ENCODE data around the gene PRKAG2. TPM values are rescaled to one million over a fixed set of nuclear protein-coding genes. Genes with fewer than 3 reads are reported as not detected.
"Not testable (repeated sequence)": the region's sequence is repeated elsewhere in the genome, so short reads cannot be mapped to it uniquely, and the experiment has no call there.

PRKAG2 gene
- total RNA-seq, 1 donor = 13.2 TPM

DNA sequence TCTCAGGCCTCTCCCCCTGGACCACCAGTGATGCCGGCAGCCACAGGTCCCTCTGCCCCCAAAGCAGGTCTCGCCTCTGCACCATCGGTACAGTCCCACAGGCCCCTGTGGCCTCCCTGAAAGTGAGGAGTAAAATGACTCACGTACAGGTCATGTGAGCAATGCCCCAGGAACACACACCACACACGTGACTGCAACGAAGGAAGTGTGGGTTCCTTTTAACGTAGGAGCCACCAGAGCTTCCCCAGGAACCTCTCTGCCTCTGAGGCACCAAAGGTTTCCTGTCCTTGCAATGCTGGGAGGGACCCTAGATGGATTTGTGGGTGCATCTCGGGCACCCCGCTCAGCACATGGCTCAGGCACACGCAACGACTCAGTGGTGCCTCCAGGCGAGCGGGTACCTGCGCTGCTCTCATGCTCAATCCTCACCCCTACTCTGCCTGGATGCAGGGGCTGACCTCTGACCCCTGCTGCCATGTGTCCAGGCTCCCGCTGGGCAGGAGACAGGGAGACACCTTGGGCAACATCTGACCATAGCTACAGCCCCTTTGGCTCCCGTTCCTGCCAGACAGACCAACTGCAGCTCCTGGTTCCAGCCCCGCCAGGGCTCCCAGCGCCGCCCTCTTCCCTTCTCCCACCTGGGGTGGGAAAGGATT, 120.7 kb downstream of the PRKAG2 start:
- DNase-seq (ENCODE audit: low read depth in 2 of 3, low spot score in 2 of 3) = peak; percentile 11 to 69 (median 67)

DNA sequence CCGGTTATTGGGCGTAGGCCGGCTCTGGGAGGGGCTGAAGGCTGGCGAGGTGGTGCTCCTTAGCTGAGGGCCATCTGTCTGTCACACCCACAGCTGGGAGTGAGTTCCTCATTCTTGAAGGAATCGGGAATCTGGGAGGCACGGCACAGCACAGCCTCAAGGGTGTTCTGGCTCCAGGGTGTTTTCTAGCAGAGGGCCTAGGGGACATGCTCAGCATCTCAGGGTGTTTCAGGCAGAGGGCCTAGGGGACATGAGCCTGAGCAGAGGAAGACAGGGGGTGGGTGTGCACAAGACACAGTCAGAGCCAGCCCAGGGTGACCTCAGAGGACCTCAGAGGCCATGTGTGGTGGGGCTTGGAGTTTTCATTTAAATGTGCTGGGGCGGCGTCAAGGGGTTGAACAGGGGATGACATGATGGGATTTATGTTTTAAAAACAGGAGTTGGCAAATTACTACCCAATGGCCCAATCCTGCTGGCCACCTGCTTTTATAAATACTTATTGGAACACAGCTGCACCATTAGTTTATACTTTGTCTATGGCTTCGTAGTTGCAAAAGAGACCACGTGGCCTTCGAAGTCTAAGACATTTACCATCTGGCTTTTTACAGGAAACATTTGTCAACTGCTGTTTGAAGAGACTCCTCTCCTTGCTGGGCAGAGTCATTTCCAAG, 121.6 kb downstream of the PRKAG2 start:
- DNase-seq (ENCODE audit: low read depth in 2 of 3, low spot score in 2 of 3) = peak in 1 of 3 donors; percentile 38

DNA sequence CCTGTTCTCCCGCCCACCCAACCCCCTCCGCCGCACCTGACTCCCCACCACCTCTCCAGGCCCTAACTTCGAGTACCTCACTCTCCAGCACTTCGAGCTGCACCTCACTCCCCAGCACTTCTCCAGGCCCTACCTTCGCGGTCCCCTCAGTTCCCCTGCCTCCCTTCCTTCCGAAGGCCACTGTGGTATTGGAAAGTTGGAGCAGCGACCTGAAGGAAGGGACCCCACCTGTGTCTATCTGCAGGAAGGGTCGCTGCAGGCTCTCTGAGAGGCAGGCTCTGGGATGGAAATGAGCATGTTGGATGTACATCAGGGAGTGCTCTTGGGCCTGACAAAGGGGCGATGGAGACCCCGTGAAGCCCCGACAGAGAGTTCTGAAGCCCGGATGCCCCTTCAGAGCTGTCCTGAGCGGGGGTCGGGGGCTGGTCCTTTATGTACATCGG, 122.2 kb downstream of the PRKAG2 start:
- DNase-seq (ENCODE audit: low read depth in 2 of 3, low spot score in 2 of 3) = no peak

DNA sequence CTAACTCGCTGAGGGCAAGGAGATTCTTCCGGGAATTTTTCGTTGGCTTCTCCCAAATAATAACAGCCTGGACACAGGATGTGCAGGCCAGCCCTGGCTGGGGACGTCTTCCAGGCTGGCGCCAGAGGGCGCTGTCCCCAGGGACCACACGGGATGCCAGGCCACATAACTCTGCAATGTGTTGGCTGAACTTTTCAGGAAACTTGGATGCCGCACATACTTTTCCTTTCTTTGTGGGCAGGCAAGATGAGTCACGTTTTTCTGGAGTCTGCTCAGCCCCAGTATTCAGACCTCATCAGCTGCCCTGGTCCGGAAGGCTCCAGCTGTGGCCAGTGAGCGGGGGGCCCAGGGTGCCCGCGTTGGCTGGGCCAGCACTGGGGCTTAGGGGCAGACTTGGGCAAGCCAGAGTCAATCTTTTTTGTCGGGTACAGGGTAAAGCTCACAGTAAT, 122.7 kb downstream of the PRKAG2 start:
- peak in 1 of 3 donors; percentile 20 for DNase-seq (ENCODE audit: low read depth in 2 of 3, low spot score in 2 of 3)

DNA sequence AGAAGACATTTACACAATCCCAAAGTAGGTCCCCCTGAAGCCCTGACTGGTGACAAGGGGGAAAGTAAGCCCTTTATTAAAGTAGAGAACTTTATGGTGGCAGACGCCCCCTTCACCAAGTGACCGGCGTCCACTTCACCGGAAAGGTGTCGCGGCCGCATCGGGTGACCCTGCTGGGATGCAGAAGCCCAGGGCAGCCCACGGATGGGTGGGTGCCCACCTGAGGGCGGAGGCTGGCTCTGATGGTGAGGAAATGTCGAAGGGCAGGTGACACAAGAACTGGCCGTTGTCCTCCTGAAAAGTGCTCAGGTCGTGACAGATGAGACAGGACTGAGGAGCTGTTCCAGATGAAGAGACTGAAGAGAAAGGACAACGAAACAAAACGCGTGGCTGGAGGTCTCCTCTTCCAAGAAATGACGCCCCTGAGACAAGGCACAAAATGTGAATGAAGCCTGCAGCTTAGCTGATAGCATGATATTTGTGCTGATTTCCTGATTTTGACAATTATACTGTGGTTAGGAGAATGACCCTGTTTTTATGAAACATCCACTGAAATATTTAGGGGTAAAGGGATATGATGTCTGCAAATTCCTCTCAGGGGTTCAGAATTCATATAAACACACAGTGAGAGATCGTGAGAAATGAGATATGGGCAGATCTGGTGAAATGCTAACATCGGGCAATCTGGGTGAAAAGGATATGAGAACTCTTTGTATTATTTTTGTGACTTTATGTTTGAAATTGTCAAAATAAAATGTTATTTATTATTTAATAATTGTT, 123.9 kb downstream of the PRKAG2 start:
- no peak for DNase-seq (ENCODE audit: low read depth in 2 of 3, low spot score in 2 of 3)

DNA sequence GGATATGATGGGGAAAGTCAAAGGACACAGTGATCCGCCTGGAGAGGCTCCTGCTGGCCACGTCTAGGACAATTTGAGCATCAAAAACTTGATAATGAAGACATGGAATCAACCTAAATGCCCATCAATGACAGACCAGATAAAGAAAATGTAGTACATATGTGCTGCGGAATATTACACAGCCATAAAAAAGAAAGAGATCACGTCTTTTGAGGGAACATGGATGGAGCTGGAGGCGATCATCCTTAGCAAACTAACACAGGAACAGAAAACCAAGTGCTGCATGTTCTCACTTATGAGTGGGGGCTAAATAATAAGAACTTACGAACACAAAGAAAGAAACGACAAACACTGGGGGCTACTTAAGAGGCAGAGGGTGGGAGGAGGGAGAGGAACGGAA, 124.9 kb downstream of the PRKAG2 start:
- no peak for DNase-seq (ENCODE audit: low read depth in 2 of 3, low spot score in 2 of 3)

DNA sequence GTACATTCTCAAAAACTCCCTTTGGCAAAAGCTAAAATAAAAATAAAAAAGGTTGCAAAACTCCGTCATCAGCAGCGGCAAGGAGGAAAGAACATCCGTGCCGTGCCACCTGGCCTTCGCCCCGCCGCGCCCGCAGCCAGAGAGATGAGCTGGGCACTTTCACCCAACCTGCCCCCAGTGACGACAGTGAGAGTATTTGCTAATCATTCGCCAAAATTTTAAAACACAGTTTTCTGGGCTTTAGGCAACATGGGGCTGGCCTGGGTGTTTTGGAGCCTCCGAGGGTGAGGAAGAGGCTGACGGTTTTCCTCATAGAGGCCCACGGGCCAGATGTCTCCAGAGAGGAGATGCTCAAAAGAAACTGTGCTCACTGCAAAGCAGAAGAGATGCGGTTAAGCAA, 128.2 kb downstream of the PRKAG2 start:
- no peak for DNase-seq (ENCODE audit: low read depth in 2 of 3, low spot score in 2 of 3)

DNA sequence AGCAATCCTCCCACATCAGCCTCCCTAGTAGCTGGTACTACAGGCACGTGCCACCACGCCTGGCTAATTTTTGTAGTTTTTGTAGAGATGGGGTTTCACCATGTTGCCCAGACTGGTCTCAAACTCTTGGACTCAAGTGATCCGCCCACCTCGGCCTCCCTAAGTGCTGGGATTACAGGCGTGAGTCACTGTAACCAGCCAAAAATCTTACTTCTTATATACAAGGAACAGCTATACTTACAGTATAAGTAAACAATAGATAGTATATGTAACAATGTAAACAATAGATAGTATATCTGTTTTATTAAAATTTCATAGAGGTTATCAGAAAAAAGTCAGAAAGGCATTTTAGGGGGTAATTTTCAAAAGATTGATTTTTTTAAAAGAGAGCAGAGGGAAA, 128.9 kb downstream of the PRKAG2 start:
- DNase-seq (ENCODE audit: low read depth in 2 of 3, low spot score in 2 of 3) = not testable (repeated sequence)

DNA sequence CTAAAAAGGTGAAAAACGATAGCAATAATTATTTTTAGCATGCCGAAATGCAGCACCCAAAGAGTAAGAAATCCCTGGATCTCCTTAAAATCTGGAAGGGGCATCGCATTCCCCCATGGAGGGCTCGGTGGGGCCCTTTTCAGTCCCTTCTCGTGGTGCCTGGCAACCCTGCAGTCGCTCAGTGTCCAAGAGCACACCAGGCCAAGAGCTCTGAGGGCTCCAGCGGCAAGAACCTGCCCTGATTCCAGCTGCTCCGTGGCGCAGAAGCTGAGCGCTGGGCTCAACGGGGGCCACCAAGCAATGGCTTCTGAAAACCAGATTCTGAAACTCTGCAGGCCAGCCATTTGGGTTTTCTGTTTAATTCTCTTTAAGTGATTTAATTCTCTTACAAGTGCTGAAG, 131.2 kb downstream of the PRKAG2 start:
- DNase-seq (ENCODE audit: low read depth in 2 of 3, low spot score in 2 of 3) = no peak

DNA sequence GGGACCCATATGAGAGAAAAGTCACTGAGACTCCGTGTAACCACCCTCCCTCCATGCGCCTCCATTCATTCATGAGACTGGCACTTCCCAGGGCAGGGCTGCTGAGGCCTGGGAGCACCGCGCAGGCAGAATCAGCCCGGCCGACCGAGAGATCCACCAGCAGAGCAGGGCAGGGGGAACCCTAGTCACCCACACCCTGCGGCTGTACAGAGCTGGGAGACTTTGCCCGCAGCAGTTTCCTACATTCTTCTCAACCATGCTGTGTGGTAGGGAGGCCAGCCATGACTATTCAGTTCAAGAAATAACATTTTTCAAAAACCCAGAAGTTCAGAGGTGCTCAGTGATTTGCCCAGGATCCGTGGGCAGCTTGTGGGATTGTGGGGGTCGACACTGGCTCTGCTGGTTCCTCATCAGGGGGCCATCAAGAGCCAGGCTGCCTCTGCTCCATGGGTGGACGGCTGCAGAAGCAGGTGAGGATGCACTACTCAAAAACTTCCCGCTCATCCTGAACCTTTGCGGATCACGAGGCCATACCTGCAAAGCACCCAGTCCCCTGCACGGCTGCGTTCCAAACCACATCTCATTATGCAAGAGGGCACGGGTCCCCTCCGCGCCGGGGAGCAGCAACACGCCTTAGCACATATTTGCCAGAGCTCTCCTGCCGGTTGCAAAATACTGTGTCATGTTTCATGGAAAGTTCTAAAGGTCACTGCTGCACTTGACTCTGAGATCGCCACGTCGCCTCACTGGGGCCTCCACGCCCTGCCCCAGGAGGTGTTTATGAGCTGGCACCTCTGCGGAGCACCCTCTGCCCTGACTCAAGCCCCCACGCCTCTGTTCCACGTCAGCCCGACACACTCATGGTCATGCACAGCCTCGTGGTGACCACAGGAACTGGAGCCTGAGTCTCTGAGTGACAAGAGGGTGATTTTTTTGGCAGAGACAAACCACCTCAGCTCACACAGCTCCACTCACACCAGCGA, 132.0 kb downstream of the PRKAG2 start:
- no peak for DNase-seq (ENCODE audit: low read depth in 2 of 3, low spot score in 2 of 3)

DNA sequence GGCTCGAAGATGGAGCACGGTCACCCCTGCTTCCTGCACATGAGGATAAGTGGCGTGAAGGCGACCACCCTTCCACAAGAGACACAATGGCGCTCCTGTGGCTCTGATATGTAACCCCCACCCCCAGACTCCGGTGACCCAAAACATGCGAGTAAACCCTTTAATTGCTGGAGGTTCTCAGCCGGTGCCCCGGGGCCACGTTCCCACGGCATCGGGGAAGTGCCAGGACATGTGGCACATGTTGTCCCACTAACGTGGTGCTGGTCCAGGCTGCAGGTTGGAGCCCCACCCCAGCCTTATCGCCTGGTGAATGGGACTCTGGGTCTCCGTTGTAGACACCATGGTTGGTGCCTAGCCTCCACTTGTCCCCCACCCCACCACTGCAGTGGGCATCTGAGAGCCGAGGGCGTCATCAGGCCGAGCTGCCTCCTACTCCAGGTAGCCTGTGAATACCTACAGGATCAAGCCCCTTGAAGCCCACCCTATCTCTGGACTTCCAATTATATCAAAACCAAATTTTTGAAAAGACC, 132.8 kb downstream of the PRKAG2 start:
- peak in 1 of 3 donors; percentile 14 for DNase-seq (ENCODE audit: low read depth in 2 of 3, low spot score in 2 of 3)

DNA sequence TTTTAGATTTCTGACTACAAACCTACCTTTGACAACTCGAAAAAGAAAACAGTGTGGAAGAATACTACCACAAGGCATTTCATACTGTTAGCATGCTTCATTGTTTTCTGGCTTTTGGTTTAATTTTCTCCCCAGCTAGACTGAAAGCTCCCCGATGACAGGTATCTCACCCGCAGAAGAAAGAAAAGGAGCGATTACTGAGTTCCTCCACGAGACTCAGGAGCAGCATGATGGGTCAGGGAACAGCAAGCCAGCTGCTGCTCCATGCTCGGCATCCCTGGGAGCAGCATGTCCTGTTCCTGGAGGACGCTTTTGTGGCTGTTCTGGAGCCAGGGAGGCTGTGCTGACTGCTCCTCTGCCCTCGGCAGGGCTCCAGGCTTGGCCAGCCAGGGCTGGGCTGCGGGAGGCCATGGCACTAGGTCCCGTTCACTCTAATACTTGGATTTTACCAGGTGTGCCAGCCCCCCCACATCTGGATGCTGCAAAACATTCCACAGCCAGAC, 133.4 kb downstream of the PRKAG2 start:
- no peak for DNase-seq (ENCODE audit: low read depth in 2 of 3, low spot score in 2 of 3)

DNA sequence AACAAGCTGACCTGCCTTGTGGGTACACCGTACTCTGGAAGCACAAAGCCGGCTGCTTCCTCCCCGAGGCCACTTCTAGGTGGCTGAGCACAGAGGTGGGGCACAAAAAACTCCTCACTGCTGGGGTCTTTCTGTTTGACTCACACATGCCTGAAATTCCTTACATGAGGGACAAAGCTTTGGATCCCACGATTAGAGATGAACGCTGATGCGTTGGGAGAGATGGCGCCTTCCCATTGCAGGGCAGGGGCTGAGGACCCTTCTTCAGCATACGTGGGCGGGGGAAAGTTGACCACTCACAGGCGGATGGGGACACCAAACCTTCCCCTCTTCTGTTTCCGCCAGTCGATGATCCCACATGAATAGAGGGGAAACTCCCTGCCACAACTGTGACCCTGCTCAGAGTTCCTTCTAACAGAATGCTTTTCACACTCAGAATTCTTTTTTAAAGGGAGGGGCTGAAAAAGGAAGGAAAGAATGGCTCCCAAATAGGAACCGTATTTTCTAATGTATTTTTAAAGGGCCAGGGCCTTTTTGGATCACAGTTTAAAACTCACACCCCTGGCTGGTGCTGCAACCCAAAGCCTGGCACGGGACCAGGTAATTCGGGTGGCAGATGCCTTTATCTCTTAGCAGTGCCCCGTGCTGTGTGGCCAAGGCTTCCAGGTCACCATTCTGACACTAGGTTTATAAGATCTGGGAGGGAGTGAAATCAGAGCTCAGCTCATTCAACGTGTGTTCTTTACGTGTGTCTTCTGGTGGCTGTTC, 134.0 kb downstream of the PRKAG2 start:
- peak in 2 of 3 donors; percentile 42 to 46 for DNase-seq (ENCODE audit: low read depth in 2 of 3, low spot score in 2 of 3)

DNA sequence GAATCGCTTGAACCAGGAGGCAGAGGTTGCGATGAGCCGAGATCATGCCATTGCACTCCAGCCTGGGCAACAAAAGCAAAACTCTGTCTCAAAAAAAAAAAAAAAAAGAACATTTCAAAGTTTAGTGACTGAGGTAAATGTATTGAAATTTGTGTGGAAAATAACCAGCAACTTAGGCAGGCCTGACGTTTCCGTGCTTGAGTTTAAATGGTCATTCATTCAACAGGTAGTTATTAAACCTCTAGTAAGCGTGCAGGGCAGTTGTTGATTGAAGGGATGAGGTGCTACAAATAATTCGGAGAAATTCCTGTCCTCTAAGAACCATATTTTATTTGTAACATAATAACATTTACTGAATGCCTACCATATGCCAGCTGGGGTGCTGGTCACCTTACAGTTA, 135.3 kb downstream of the PRKAG2 start:
- DNase-seq (ENCODE audit: low read depth in 2 of 3, low spot score in 2 of 3) = no peak

DNA sequence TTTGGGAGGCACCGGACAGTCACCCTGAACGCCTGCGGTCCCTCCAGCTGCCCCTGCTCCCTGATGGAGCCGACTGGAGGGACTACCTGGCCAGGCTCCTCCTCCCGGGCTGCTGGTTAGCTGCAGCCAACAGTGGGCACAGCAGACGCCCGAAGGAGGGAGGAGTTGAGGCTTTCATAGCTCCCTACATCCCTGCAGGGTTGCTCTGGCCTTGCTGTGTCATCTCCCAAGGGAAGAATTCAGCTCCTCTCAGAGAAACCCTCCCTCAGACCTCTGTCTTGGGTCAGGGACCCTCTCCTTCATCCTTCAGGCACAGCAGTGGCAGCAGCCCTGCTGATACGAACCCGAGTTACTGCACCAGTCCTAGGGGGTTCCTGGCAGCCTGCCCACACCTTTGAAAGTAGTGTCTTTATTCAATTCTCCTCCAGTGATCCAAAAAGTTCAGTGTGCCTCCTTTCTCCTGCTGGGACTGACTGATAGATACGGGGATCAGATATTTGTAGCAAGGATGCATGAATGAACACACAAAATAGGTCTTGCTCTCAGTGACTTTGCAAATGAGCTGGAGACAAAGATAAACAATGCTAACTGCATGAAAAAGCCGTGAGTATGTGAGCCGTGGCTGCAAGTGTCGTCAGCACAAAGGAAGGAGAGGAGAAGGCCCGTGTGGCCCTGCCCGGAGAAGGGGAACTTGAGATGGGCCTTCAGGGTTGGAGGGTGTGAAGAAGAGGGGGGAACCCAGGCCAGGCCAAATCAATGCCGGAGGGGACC, 136.6 kb downstream of the PRKAG2 start:
- peak in 1 of 3 donors; percentile 11 for DNase-seq (ENCODE audit: low read depth in 2 of 3, low spot score in 2 of 3)

DNA sequence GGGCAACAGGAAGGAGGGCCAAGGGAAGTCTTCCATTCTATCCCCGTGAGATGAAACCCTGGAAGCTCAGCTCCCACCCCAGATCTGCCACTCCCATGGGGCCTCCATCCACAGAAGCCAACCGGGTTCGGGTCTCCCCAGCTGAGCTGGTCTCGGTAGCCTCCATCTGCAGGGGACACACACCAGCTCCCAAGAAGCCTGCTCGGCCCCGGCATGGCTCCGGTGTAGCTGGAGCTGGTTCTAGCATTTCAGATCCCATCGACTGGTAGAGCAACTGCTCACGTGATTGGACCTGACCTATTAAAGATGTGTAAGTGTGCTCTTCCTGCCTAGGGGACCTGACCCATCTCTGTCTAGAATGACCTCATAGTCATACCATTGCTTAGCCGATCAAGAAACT, 138.0 kb downstream of the PRKAG2 start:
- no peak for DNase-seq (ENCODE audit: low read depth in 2 of 3, low spot score in 2 of 3)

DNA sequence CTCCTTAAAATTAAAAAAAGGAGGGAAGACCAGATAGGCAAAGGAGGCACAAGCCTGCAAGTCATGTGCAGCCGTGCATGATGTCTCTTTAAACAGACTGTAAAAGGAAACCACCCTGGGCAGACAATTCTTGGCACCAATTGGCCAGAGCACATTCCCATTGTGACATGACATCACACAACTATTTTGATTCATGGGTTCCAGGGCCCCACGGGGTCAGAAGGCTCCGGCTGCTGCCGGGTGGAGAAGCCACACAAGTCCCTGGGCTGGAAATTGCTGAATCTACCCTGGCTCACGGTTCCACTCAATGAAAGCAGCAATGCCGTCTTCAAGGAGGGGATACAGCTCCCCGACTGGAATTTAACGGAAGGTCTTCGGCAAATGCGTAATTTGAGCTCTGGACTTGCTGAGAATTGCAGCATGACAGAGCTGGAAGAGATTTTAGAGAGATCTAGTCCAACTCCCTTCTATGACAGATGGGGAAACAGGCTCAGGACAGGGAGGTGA, 140.5 kb downstream of the PRKAG2 start:
- peak in 1 of 3 donors; percentile 26 for DNase-seq (ENCODE audit: low read depth in 2 of 3, low spot score in 2 of 3)

DNA sequence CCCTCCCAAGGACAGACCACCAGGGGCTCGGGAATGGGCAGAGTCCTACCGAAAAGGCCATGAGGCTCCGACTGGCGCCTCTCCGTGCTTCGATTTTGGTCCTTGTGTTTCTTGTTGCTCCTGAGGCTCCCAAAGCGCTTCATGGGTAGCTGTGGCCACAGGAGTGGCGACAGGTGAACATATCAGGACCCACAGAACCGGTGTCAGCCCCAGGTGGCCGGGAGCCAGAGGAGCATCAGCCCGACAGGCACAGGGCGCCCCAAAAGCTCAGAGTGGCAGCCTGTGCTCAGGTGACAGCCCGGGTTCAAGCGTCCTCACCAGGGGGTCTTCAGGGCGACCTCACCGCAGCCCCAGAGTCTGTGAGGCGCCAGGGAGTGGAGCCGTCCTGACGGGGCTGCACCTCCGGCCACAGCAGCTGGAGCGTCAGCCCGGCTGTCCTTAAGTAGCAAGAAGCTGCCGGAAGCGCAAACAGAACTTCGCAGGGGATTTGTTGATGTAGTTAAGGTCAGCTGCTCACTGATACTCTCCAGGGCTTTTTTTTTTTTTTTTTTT, 141.0 kb downstream of the PRKAG2 start:
- no peak for DNase-seq (ENCODE audit: low read depth in 2 of 3, low spot score in 2 of 3)

Measured in hematopoietic multipotent progenitor cell (in vitro differentiated cells).